Panc1 (cell line): ENCODE measurements around the gene TSPAN17.

Source experiments
- CTCF ChIP-seq: fragments of 450-650 bp; IDR thresholded peaks from 2 replicates; pipeline ENCODE4 v1.5.1; 2017; ENCODE audit warnings: mild to moderate bottlenecking
- POLR2AphosphoS5 ChIP-seq: IDR thresholded peaks from 2 replicates; pipeline ENCODE4 v1.6.1; 2012; ENCODE audit warnings: mild to moderate bottlenecking, low read depth, low read length, moderate library complexity
- REST ChIP-seq, 2 experiments: IDR thresholded peaks; 2 replicates each; pipeline ENCODE4 v1.6.1; 2011 to 2012; ENCODE audit warnings: low read depth in 2 of 2, control low read depth in 1 of 2, low read length in 1 of 2, mild to moderate bottlenecking in 1 of 2, moderate library complexity in 1 of 2; ENCODE audit not compliant: insufficient read depth in 1 of 2

GRCh38 chr5:176638437-176638836 is 8.8 kb upstream of the TSPAN17 start:
- no peak for TF ChIP-seq POLR2AphosphoS5
- no peak for TF ChIP-seq CTCF
- TF ChIP-seq REST (IDR thresholded peaks at IDR 0.05; ENCODE audit: insufficient read depth in 1 of 2, low read depth in 2 of 2, low read length in 1 of 2): no peak
